ENCODE measurements around the gene ARHGAP42. TPM values are rescaled to one million over a fixed set of nuclear protein-coding genes. Genes with fewer than 3 reads are reported as not detected.
"Not testable (repeated sequence)": the region's sequence is repeated elsewhere in the genome, so short reads cannot be mapped to it uniquely, and the experiment has no call there.

Gene ARHGAP42
- total and polyA plus RNA-seq, 8 donors, result 17.1 to 45.2 (median 36.2) TPM

GRCh38 chr11:100889758-100890157, 202.7 kb downstream of the ARHGAP42 start:
- intact Hi-C loops (cut with DNase I), result no loop called here
- H3K27me3 ChIP-seq, result no peaks in the 10 kb centered on the region
- H3K27ac ChIP-seq, result no peak overlapping the region
- TF ChIP-seq CTCF (IDR thresholded peaks at IDR 0.05), result no peak
- no peak for ATAC-seq
- H3K36me3 ChIP-seq, result no peaks in the 10 kb centered on the region
- H3K4me1 ChIP-seq, result no peaks in the 10 kb centered on the region
- no peaks in the 10 kb centered on the region for H3K9me3 ChIP-seq
- no peak overlapping the region for H3K4me3 ChIP-seq
- no peak for DNase-seq

GRCh38 chr11:100890789-100891188, 203.7 kb downstream of the ARHGAP42 start:
- intact Hi-C loops (cut with DNase I), result no loop called here
- no peaks in the 10 kb centered on the region for H3K9me3 ChIP-seq
- H3K27me3 ChIP-seq, result no peaks in the 10 kb centered on the region
- H3K4me1 ChIP-seq, result no peaks in the 10 kb centered on the region
- DNase-seq (no peak), ATAC-seq (peak; percentile 44)
- H3K27ac ChIP-seq, result no peak overlapping the region
- no peak overlapping the region for H3K4me3 ChIP-seq
- H3K36me3 ChIP-seq, result no peaks in the 10 kb centered on the region
- no peak for TF ChIP-seq CTCF (IDR thresholded peaks at IDR 0.05)

- intact Hi-C loops (cut with DNase I), result no loop called here
- DNase-seq (no peak), ATAC-seq (no peak)
- no peak for TF ChIP-seq CTCF (IDR thresholded peaks at IDR 0.05)
- H3K4me1 ChIP-seq, result no peaks in the 10 kb centered on the region
- H3K27me3 ChIP-seq, result no peaks in the 10 kb centered on the region
- no peak overlapping the region for H3K4me3 ChIP-seq
- H3K36me3 ChIP-seq, result no peaks in the 10 kb centered on the region
- no peaks in the 10 kb centered on the region for H3K9me3 ChIP-seq
- no peak overlapping the region for H3K27ac ChIP-seq
Observed at GRCh38 chr11:100892886-100893285, 205.8 kb downstream of the ARHGAP42 start.

GRCh38 chr11:100895449-100895848, 208.4 kb downstream of the ARHGAP42 start:
- no peaks in the 10 kb centered on the region for H3K4me1 ChIP-seq
- ATAC-seq, result no peak

GRCh38 chr11:100895976-100896375, 208.9 kb downstream of the ARHGAP42 start:
- H3K27ac ChIP-seq; H3K27me3 ChIP-seq; intact Hi-C loops (cut with DNase I); ATAC-seq; DNase-seq; H3K4me1 ChIP-seq; H3K9me3 ChIP-seq; H3K36me3 ChIP-seq; H3K4me3 ChIP-seq: not testable (repeated sequence)

More at GRCh38 chr11:100895449-100895848, 208.4 kb downstream of the ARHGAP42 start:
- H3K27ac ChIP-seq, result no peak overlapping the region
- H3K4me3 ChIP-seq, result no peak overlapping the region
- TF ChIP-seq CTCF (IDR thresholded peaks at IDR 0.05), result no peak
- no peaks in the 10 kb centered on the region for H3K9me3 ChIP-seq
- H3K27me3 ChIP-seq, result no peaks in the 10 kb centered on the region
- intact Hi-C loops (cut with DNase I), result no loop called here
- DNase-seq, result no peak
- no peaks in the 10 kb centered on the region for H3K36me3 ChIP-seq

- DNase-seq; H3K9me3 ChIP-seq; H3K4me3 ChIP-seq; H3K36me3 ChIP-seq; intact Hi-C loops (cut with DNase I); H3K4me1 ChIP-seq; ATAC-seq; H3K27ac ChIP-seq; H3K27me3 ChIP-seq: not testable (repeated sequence)
Observed at GRCh38 chr11:100901471-100901870, 214.4 kb downstream of the ARHGAP42 start.

Measured in left lung (tissue), 10 donors.